Lower leg skin (tissue), 3 donors: ENCODE results near the gene DENND1B.

ENCODE experiments used
- POLR2A ChIP-seq, 2 donors: fragments of 450-650 bp; IDR thresholded peaks; one replicate each; pipeline ENCODE4 v1.6.1; 2016 to 2017; ENCODE audit warnings: antibody characterized with exemption in 2 of 2, mild to moderate bottlenecking in 1 of 2, moderate library complexity in 1 of 2
- TF ChIP-seq, protein P1 (sequence below), 3 donors: fragments of 450-650 bp; IDR thresholded peaks; one replicate each; pipeline ENCODE4 v1.5.1; 2016; ENCODE audit warnings: antibody characterized with exemption in 3 of 3, mild to moderate bottlenecking in 3 of 3, moderate library complexity in 2 of 3

DNA sequence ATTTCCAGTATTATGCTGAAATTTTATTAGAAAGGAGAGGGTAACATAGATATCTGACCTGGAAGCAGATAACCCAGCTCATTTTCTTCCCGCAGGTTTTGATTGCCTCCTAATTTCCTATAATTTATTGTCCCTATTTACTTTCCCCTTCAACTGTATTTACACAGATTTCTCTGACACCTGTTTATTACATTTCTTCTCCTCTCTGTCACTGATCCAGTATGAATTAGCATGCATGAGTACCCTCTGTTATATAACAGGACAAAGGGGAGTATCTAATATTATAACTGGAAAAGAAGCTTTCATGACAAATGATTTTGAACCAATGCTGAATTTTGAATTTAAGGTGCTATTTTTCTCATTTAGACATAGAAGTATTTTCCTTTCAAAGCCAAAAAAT lies 37.4 kb downstream of the DENND1B start:
- TF ChIP-seq, protein P1, sequence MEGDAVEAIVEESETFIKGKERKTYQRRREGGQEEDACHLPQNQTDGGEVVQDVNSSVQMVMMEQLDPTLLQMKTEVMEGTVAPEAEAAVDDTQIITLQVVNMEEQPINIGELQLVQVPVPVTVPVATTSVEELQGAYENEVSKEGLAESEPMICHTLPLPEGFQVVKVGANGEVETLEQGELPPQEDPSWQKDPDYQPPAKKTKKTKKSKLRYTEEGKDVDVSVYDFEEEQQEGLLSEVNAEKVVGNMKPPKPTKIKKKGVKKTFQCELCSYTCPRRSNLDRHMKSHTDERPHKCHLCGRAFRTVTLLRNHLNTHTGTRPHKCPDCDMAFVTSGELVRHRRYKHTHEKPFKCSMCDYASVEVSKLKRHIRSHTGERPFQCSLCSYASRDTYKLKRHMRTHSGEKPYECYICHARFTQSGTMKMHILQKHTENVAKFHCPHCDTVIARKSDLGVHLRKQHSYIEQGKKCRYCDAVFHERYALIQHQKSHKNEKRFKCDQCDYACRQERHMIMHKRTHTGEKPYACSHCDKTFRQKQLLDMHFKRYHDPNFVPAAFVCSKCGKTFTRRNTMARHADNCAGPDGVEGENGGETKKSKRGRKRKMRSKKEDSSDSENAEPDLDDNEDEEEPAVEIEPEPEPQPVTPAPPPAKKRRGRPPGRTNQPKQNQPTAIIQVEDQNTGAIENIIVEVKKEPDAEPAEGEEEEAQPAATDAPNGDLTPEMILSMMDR (IDR thresholded peaks at IDR 0.05) = no peak
- TF ChIP-seq POLR2A (IDR thresholded peaks at IDR 0.05) = no peak
